Stimulated activated naive CD4-positive, alpha-beta T cell (primary cell): ENCODE measurements around the gene CMTM2.

ENCODE experiments used
- DNase-seq, 6 experiments: peaks; one replicate each; lab custom pipeline; 2025; lab: John Stamatoyannopoulos, UW

Gene CMTM2

GRCh38 chr16:66578651-66579531, at the start of gene CMTM2:
Gene CMTM2 (plus strand): TSS chr16:66579463. CDS start chr16:66579608, 145 bp downstream.
- peak in 3 of 6 experiments; percentile 16 to 44 (median 23) for DNase-seq

GRCh38 chr16:66529475-66529874, 49.8 kb upstream of the CMTM2 start:
- no peak for DNase-seq

GRCh38 chr16:66534376-66534799, 44.9 kb upstream of the CMTM2 start:
- no peak for DNase-seq

GRCh38 chr16:66536525-66536924, 42.7 kb upstream of the CMTM2 start:
- no peak for DNase-seq

DNA sequence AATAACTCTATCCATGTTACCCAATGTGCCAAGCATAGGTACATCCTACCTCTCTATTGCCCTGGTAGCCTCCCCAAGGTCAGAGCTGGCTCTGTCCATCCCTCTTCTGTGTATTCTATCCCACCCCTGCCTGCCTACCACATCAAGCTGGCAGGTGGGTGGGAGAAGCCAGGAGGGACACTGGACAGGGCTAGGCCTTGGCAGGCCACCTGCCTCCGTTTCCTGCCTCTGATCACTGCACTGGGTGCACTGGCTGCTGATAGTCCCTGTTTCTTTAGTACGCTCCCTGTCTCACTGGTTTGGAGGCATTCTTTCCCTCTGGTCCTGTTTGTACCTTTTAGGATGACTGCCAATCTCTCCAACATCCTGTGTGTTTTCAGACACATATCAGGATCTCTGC, 42.0 kb upstream of the CMTM2 start:
- DNase-seq: no peak

GRCh38 chr16:66538910-66539309, 40.4 kb upstream of the CMTM2 start:
- no peak for DNase-seq

- no peak for DNase-seq
Measured at GRCh38 chr16:66539623-66540469, 39.4 kb upstream of the CMTM2 start.

GRCh38 chr16:66541388-66542355, 37.6 kb upstream of the CMTM2 start:
- no peak for DNase-seq

DNA sequence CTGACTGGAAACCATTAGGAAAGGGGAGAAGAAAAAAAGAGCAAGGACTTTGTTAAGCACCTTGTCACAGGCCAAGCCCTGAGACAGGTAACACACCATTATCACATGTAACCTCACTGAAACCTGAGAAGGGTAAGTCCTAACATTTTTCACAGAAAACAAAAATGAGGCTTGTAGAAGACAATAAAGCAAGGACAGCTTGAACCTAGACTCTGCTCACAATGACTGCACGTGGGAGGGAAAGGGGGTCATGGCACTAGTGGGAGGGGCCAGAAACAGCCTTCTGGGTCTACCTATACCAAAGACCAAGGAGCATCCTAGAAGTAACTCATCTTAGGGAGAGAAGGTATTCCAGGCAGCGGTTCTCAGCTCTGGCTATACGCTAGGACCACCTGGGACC, 36.9 kb upstream of the CMTM2 start:
- DNase-seq: no peak

GRCh38 chr16:66543541-66543940, 35.7 kb upstream of the CMTM2 start:
- DNase-seq: no peak

DNA sequence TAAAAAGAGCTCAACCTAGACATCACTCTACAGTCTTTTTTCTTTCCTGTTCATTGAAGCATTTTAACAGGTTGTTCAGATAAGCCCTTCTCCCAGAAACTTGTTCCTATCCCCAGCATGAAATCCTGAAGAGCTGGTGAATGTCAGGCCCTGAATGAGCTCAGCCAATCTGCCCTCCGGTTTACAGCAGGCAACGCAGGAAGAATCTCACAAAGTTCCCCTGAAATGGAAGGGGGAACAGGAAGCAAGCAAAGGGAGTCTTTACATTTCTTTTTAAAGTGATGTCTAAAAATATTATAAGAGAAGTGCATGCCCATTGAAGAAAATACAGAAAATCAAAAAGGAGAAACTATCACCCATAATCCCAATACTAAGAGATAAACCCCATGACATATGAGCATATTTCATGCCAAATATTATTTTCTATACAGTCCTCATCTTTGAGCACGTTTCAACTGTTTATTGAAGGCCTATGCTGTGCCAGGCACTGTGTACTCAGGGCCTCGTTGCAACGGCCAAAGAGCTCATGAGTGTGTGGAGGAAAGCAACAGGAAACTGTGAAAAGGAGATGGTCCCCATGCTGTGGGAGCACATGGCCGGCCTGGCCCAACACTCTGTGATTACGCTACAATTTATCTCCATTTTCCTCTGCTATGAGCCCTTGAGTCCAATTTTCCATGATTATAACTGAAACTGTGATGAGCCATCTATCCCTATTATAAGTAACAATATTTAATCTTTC, 35.1 kb upstream of the CMTM2 start:
- no peak for DNase-seq

- no peak for DNase-seq
Measured at GRCh38 chr16:66547101-66547989, 31.9 kb upstream of the CMTM2 start.

DNA sequence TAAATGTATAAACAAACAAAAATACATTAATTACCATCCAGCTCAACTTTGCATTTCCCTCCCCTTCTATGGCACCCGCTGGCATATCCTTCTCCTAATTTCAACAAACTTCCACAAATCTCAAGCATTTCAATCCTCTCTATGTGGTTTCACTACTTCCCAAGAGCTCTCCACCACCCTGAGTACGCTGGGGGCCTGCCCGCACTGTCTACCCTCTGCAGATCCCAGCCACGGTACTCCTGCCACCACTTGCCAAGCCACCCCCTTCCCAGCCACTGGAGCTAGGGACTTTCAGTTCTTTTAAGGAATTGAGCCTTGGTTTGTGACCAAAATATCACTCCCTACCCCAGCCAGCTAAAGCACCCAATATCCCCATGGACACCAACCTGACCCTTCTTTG, 31.2 kb upstream of the CMTM2 start:
- no peak for DNase-seq

GRCh38 chr16:66548868-66549267, 30.4 kb upstream of the CMTM2 start:
- DNase-seq: peak in 1 of 6 experiments; percentile 52

DNA sequence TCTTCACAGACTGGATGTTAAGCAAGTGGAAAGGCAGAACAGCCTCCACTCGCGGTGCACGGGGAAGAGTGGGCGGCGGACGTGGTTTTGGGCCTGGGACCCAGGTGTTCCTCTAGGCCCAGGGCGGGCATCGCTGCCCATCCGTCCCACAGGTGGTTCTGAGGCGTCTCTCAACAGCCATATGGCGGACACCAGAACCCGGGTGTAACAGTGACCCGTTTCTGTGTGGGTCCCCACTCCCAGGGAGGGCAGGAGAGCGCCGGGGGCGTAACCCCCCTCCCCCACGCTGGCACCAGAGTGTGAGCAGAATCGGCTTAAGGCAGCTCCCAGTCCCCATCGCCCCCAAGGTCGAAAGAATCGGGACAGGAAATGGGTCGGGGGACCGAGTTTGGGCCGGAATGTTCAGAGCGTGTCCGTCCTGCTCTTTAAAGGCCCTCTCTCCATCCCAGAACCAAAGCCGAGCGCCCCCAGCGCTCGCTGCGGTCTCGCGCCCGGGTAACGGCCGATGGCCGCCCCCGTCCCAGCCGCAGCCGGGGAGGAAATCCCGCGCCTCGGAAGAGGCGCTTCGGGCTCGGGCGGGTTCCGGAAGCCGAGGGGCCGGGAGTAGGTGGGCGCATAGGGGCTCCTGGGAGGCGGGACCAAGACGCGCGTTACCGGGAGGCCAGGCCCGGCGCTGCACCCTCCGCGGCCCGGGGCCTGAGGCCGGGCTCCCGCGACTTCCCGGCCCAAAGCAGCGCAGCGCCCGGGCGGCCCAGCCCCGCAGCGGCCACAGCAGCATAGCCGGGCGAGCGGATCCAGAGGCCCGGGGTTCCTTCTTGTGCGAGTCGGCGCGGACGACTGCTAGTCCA, 29.8 kb upstream of the CMTM2 start, which contains the start of gene TK2:
TSS of gene TK2 (minus strand) at position 839 of the 848 bp plus-strand sequence. CDS start at position 778, 61 bp downstream.
- peak; percentile 26 to 78 (median 48) for DNase-seq

GRCh38 chr16:66551348-66551759, 27.9 kb upstream of the CMTM2 start:
- peak; percentile 23 to 60 (median 52) for DNase-seq

DNA sequence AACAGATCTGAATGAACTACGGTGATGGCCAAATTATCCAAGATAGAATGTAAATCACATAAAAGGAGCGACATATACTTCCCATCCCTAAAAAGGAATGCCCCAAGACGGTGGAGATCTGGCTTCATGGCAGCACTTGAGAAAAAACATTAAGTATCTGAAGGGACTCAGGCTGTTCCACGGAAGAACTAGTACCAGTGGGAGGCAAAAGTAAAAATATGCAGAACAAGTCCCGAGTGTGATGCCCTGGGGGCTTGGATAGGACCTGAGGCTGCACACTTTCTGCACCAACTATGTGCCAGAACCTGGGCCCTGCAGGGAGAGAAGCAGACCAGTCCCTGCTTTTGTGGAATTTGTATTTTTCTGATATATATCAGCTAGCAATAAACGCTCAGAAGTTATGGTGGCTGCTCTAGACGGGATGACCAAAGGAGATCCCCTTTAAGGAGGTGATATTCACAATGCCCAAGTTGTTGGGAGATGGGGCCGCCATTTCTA, 27.4 kb upstream of the CMTM2 start:
- peak in 2 of 6 experiments; percentile 36 to 54 for DNase-seq
